NOMO-1 treated with dmso at 0.1 percent for 144 hours (cell line): Measurements from ENCODE around the gene KIRREL3.

ENCODE experiments used
- DNase-seq: peaks from one replicate; lab custom pipeline; 2025; ENCODE audit not compliant: unreplicated experiment; lab: John Stamatoyannopoulos, UW

Gene KIRREL3

DNA sequence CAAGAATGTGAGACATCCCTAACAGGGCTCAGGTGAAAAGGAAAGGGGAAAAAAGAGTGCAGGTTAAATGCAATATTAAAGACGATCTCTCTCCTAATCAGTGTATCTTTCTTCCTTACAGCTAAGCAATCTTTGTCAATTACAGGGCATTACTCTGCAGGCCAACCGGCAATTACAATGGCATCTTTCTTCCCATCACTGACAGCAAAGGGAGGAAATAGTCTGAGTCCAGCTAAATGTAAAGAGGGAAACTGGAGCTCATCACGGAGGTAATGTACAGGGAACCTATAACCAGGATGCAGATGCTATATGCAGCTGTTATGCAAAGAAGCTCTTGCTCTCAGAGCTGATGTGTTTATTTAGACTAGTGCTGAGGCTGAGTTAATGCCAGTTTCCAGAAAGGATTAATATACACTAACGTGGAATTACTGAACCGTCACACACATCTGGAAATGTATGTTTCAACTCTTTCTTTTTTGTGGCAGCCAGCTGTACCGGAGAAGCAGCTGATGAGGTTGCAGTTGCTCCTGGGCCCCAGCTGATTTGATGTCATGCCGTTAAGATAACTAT, 121.6 kb downstream of the KIRREL3 start:
- no peak for DNase-seq

DNA sequence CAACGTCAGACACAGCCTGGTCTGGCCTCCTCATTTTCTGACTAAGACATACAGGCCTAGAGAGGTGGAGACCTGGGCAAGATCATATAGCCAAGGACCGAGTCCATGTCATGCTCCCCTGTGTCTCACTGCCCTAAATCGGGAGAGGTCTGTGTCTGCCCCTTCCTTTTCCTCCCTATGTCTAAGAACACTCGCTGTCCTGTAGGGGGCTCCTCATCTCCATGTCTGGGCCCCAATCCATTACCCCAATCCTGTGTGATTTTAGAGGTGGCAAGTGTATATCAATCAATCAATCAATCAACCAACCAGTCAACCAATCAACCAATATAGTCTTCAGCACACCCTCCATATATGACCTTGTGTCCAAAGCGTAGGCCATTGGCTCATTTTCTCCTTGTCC, 125.7 kb downstream of the KIRREL3 start:
- DNase-seq, result no peak

DNA sequence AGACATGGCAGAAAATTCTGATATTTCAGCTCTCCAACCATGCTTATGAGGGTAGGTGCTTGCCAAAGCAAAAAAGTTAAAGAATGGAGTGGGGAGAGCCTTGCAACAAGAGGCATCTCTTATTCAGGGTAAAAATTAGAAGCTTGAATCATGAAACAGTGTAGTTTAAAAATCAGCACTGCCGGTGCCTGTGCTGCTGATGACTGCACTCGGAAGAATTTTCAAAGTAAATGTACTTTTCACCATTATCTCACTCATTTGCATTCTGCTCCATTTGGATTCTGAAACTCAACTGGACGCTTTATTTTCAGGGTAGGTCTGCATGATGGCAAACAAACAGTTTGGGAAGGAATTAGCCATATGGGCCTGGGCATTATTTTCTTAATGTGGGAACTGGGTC, 126.3 kb downstream of the KIRREL3 start:
- DNase-seq, result no peak

DNA sequence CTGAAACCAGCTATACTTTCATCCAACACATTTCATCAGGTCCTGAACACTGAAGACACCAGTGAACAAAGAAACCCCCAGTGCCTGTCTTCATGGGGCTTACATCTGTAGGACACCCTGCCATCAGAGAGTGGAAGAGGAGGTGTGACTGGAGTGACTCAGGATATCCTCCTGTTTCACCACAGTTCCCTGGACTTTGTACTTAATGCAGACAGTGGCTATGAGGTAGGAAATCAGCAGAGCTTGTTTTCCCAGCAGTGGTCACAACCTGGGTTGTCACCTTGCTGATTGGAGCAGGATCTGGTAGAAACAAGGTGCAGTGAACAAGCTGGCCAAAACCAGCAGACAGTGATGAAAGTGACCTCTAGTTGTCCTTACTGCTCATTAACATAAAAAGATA, 128.8 kb downstream of the KIRREL3 start:
- no peak for DNase-seq

- no peak for DNase-seq
These were observed 130.5 kb downstream of the KIRREL3 start for GRCh38 chr11:126870021-126870420.

DNA sequence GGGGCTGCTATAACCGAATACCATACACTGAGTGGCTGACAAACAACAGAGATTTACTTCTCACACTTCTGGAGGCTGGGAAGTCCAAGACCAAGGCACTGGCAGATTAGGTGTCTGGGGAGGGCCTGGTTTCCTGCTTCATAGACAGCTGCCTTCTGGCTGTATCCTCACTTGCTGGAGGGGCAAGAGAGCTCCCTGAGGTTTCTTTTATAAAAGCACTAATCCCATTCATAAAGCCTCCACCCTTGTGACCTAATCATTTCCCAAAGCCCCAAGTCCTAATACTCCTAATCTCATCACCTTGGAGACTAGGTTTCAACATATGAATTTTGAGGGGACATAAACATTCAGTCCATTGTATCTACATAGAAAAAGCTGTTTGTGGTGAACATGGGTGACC, 131.8 kb downstream of the KIRREL3 start:
- DNase-seq, result no peak

DNA sequence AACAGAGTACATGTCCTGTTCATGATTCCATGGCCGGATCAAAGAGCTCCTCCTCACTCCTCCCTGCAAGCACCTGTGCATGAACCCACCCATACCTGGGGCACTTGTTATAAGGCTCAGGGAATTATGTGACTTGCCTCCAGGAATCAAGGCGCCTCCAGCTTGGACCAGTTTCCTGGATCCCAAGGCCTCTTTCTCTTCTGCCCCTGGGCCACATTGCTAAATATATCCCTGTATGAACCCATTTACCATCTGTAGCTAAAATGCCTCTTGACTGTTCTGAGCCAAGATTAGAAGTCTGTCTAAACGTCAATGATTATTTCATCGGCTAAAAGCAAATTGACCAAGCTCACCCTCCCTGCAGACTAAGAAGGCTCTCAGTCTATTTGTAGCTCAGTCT, 135.6 kb downstream of the KIRREL3 start:
- DNase-seq, result no peak

DNA sequence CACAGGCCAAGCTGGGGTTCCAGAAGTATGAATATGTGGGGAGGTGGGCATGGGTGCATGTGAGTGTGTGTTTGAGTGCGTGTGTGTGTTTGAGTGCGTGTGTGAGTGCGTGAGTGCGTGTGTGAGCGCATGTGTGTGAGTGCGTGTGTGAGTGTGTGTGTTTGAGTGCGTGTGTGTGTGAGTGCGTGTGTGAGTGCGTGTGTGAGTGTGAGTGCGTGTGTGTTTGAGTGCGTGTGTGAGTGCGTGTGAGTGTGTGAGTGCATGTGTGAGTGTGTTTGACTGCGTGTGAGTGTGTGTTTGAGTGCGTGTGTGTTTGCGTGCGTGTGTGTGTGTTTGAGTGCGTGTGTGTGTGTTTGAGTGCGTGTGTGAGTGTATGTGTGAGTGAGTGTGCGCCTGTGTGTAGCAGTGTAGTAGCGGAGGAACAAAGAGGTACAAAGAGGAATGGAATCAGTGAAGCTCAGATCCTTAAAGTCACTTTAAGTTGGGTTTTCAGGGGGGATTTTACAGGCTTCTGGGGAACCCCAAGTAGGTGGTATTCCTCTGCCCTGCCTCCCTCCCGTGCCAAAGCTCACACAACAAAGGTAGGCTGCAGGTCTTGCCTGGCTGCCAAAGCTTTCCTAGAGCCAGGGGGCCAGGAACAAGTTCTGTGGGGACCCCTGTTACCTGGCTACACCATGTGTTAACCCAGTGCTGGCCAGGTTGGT, 137.1 kb downstream of the KIRREL3 start:
- no peak for DNase-seq

GRCh38 chr11:126862664-126863243, 137.8 kb downstream of the KIRREL3 start:
- no peak for DNase-seq

DNA sequence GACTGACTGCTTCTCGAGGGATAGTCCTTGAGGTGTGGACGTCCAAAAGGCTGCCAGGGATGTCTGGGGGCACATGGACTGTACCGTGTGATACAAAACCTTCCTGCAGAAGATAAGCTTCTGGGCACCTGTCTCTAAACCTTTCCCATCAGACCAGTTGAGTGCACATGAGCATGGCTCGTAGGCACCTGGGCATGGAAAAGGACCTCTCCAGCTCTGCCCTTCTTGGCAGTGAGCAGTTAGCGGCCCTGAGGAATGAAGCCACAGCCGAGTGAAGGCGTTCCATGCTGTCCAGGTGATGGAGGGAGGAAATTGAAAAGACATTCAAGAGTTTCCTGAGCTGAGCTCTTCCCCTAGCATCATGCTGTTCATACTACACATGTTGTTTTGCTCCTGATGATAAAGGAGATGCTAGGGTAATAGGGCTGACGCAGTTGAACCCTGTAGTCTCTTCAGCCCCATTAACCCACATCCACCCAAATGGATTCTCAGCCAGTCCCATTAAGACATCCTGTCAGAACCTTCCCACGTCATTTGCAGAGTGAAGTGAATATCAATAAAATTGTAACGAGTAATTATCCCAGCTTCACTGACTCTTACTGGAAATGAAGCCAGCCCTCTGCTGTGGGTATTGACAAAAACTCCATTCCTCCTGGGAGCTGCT, 138.6 kb downstream of the KIRREL3 start:
- DNase-seq, result no peak

GRCh38 chr11:126857860-126858808, 142.4 kb downstream of the KIRREL3 start:
- no peak for DNase-seq

DNA sequence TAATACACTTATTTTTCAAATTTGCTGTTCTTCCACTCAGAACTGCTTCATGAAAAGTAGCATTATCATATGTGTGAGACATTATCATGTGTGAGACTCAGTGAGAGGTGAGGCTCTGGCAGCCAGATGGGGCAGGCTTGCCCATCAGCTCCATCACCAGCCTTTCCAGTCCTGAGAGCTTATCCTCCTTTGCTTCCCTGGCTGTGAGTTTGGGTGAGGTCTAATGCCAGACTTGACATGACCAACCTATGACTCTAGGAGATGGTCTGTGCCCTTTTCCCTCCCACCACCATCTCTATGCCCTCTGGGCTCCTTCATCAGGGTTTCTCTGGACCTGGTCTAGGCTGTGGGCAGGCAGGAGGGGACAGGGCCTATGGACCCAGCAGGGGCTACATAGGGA, 145.0 kb downstream of the KIRREL3 start:
- DNase-seq, result no peak

GRCh38 chr11:126853732-126854131, 146.8 kb downstream of the KIRREL3 start:
- no peak for DNase-seq

DNA sequence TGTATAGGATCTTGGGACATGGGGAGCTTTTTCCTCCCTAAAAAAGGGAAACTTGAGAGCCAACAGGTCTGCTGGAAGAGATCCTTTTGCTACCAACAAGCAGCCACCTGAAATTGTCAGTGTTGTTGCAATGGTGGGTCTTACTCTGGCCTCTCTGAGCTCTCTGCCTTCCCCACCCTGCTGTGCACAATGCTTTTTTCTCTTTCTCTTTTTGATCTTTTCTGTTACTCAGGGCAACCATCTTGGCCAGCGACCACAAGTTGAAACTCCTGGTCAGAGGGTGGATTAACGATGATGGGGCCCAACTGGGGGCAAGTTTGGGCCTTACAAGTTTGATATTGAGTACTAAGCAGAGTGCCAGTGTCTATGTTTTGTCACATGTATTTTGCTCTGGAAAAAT, 155.8 kb downstream of the KIRREL3 start:
- DNase-seq, result no peak

- no peak for DNase-seq
These were observed 157.5 kb downstream of the KIRREL3 start for GRCh38 chr11:126843096-126843495.

DNA sequence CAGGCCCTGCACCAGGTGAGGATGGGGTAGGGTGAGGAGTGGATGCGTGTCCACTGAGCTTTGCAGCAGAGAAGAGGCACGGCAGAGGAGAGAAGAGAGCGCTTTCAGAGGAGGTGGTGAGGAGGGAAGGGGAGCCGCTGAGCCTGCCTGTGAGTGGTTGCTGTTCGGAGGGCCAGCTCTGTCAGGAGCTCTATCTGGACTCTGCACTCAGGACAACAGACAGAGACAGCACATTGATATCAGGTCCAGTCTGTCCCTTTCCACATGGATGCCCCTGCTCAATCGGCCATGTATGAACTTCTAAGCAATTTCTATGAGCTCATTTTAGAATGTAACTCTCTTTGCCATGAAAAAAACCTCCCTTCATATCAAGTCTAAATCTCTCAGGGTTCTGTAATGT, 158.6 kb downstream of the KIRREL3 start:
- DNase-seq, result no peak

DNA sequence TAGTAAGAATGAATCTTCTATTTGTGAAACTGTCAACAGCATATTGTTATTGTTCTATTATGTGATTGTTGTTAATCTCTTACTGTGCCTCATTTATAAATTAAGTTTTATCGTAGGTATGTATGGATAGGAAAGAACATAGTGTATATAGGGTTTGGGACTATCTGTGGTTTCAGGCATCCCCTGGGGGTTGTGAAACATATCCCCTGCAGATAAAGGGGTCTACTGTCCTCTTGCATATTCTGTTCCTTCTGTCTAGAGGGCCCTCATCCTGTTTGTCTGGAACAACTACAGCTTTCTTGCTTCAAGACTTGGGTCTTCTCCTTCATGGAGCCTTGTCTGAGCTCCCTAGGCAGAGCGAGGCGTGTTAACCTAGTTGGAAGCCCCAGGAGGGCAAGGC, 159.6 kb downstream of the KIRREL3 start:
- DNase-seq, result no peak

GRCh38 chr11:126840201-126840886, 160.2 kb downstream of the KIRREL3 start:
- no peak for DNase-seq

- no peak for DNase-seq
These were observed 161.1 kb downstream of the KIRREL3 start for GRCh38 chr11:126839496-126839895.

DNA sequence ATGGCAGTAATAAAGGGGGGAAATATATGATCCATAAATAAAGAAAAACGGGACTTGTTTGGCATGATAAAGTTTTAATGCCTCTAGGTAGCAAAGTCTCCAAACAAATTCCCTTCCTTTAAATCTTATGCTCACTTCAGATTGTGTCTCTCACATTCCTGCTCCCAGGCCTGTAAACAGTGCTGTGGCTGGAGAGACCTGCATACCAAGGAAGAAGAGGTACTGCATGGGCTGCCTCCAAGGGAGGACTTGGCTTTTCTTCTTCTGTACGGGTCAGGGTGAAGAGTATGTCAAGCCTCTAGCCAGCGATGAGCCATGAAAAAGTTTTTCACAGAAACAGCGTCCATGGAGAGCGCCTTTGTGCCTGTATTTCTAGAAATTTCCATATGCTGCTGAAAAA, 161.8 kb downstream of the KIRREL3 start:
- DNase-seq, result no peak

DNA sequence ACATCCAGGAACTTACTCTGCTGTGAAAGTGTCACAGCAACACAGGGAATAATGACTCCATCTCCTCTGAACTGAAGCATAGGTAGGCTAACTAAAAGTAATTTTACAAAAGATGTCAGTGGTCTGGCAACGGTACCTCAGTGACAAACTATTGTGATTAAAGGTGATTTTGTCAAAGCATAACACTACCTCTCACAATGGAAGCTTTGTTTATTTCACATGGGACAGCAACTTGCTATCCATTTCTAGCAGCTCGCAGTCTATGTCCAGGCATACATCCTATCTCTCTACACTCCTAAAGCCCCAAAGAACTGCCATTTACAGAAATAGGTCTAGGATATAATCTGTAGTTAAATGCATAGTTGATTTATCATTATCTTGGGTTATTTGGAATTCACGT, 163.0 kb downstream of the KIRREL3 start:
- no peak for DNase-seq
